Esophagus (tissue), 2 donors: ENCODE measurements around the gene RAMP1. TPM values are rescaled to one million over a fixed set of nuclear protein-coding genes. Genes with fewer than 3 reads are reported as not detected.
"Not testable (repeated sequence)": the region's sequence is repeated elsewhere in the genome, so short reads cannot be mapped to it uniquely, and the experiment has no call there.

ENCODE experiments used
- H3K27ac ChIP-seq, 2 donors: one replicate each; pipeline ENCODE4 v1.5.1; 2013; ENCODE audit warnings: low read depth in 2 of 2, mild to moderate bottlenecking in 2 of 2, inconsistent platforms in 1 of 2, low read length in 1 of 2, moderate library complexity in 1 of 2
- H3K27me3 ChIP-seq, 2 donors: one replicate each; pipeline ENCODE4 v1.6.1; 2013; ENCODE audit warnings: low read length in 2 of 2, control low read depth in 1 of 2, mild to moderate bottlenecking in 1 of 2; ENCODE audit not compliant: insufficient read depth in 2 of 2, control insufficient read depth in 1 of 2
- H3K36me3 ChIP-seq, 2 donors: one replicate each; pipeline ENCODE4 v1.6.1; 2013; ENCODE audit warnings: low read length in 1 of 2; ENCODE audit not compliant: control insufficient read depth in 2 of 2, insufficient read depth in 2 of 2
- H3K4me1 ChIP-seq, 2 donors: one replicate each; pipeline ENCODE4 v1.6.1; 2013; ENCODE audit warnings: low read length in 1 of 2; ENCODE audit not compliant: control insufficient read depth in 2 of 2, insufficient read depth in 2 of 2
- H3K4me3 ChIP-seq, 2 donors: one replicate each; pipeline ENCODE4 v1.5.1; 2013; ENCODE audit warnings: low read length in 2 of 2, mild to moderate bottlenecking in 2 of 2, low read depth in 1 of 2, moderate library complexity in 1 of 2
- H3K9me3 ChIP-seq, 2 donors: one replicate each; pipeline ENCODE4 v1.6.1; 2013; ENCODE audit warnings: mild to moderate bottlenecking in 2 of 2, low read depth in 1 of 2, low read length in 1 of 2, moderate library complexity in 1 of 2; ENCODE audit not compliant: control insufficient read depth in 2 of 2, insufficient read depth in 1 of 2
- WGBS, 2 donors: extraction: QIAGEN DNeasy Blood & Tissue Kit; methylation state at CpG; one replicate each; pipeline ENCODE4 v1.1.7; 2013; 5-methylcytosine and 5-hydroxymethylcytosine counted together
- polyA plus RNA-seq, 2 donors: library from polyadenylated mRNA; stranded (reverse); fragments of 200-250 nt; gene quantifications; one replicate each; pipeline ENCODE4 v1.2.3, GENCODE V29; 2013
- donor health status: healthy with polysubstance abuse.
- donor health status: Bipolar disorder and iron deficiency.

Gene RAMP1
- polyA plus RNA-seq, 2 donors, result 4.0 to 7.5 TPM

DNA sequence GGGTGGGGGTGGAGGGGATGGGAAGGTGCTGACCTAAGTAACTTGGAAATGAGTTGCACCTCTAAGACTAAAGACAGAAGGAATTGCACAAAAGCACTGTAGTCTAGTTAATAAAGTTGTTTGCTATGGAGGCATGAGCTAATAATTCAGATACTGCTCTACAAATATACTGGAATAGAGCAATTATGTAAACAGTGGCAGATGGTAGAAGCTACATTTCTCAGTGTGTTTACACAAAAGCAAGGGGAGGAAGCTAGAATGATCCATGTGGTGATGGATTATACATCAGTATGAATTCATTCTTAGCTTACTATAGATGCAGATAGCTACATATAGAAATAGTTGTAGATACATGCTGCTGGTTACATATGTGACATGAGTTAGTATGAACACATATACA lies 79.8 kb downstream of the RAMP1 start:
- Histone ChIP-seq H3K27me3 (no peaks in the 10 kb centered on the region), H3K27ac (no peak overlapping the region), H3K36me3 (no peaks in the 10 kb centered on the region), H3K4me3 (no peak overlapping the region), H3K9me3 (peaks cover 0 to 3% of the 10 kb centered on the region in 2 donors), H3K4me1 (peaks cover 0 to 2% of the 10 kb centered on the region in 2 donors)

DNA sequence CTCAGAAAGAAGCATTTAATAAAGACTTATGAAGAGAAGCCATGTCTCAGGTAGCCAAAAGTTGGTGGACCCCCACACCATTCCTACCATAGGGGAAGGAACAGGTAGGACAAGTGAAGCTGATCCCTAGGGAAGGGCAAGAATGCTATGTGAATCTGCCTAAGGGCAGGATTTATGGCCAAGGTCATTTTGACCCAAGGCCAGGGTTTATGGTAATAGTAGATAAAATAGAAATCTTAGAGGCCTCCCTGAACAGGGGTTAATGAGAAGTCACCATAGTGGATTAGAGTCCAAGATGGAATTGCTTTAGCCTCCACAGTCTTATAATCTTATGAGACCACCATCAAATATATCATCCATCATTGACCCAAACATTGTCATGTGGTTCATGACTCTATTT lies 81.4 kb downstream of the RAMP1 start:
- Histone ChIP-seq H3K4me3 (no peak overlapping the region), H3K27me3 (no peaks in the 10 kb centered on the region), H3K4me1 (peaks cover 0 to 2% of the 10 kb centered on the region in 2 donors), H3K27ac (no peak overlapping the region), H3K36me3 (no peaks in the 10 kb centered on the region), H3K9me3 (peaks cover 4 to 8% of the 10 kb centered on the region in 2 donors)

DNA sequence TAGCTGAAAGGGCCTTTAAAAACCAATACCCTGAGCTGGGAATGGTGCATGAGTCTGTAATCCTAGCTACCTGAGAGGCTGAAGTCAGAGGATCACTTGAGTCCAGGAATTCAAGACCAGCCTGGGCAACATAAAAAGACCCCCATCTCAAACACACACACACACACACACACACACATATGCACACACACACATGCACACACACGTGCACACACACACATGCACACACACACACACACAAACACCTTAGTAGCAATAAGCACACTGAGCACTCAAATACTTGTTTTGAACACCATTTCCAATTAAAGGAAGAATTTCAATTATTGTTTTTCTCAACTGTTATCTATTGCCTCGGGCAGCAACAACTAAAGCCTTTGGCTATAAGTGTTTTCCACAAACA lies 81.8 kb downstream of the RAMP1 start:
- H3K9me3 ChIP-seq, result peaks cover 4 to 8% of the 10 kb centered on the region in 2 donors
- H3K36me3 ChIP-seq, result no peaks in the 10 kb centered on the region
- H3K4me3 ChIP-seq, result no peak overlapping the region
- H3K4me1 ChIP-seq, result no peaks in the 10 kb centered on the region
- no peaks in the 10 kb centered on the region for H3K27me3 ChIP-seq
- WGBS, 2 donors, result 58 to 94% methylated on average over 2 of the region's 2 CpGs
- H3K27ac ChIP-seq, result no peak overlapping the region

DNA sequence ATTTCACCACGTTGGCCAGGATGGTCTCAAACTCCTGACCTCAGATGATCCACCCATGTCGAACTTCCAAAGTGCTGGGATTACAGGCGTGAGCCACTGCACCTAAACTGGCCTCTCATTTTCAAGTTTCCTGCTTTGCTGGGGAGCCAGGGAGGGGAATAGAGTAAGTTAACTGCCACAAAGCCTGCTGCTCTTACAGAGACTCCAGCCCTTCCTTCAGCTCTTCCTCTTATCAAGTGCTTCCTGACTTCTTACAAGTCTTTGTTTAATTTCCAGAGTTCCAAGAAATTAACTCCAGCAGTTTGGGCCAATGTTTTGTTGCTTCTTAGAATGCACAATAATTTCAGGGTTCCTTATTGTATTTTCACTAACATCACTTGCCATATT lies 83.1 kb downstream of the RAMP1 start:
- H3K27ac ChIP-seq, result no peak overlapping the region
- H3K4me3 ChIP-seq, result no peak overlapping the region
- H3K9me3 ChIP-seq, result peaks cover 4 to 8% of the 10 kb centered on the region in 2 donors
- WGBS, 2 donors, result 74 to 75% methylated on average over 3 of the region's 3 CpGs
- H3K4me1 ChIP-seq, result no peaks in the 10 kb centered on the region
- H3K36me3 ChIP-seq, result no peaks in the 10 kb centered on the region
- no peaks in the 10 kb centered on the region for H3K27me3 ChIP-seq

DNA sequence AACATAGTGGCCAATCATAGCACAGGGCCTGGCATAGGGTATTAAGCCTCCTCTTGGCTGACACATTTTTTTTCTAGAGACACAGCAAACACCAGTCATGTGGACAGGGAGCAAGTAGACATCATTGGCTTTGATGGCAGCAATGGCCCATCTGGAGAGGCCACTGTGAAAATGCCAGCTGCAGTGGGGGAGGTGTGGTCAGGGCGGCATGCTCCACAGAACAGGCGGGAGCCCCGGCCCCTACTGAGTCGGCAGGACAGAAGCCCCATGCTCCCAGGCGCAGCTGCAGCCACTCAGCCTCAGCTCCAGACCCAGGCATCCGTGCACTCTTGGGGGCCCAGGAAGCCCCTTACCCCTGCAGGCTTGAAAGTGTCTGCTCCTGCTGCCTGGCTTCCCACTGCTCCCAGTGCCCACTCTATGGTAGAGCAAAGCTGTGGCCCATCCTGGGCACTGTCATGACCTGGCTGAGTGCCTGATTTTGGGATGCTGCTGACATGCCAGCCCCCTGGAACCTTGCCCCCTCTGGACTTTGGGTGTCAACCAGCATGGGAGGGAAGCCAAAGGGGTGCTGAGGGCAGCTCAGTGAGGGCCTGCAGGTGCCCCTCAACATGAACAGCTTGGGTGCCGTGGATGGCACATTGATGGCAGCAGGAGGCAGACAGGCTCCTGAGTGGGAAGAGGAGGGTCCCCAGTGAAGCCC lies 84.1 kb downstream of the RAMP1 start:
- Histone ChIP-seq H3K27ac (no peak overlapping the region), H3K4me1 (no peaks in the 10 kb centered on the region), H3K27me3 (no peaks in the 10 kb centered on the region), H3K36me3 (no peaks in the 10 kb centered on the region), H3K4me3 (no peak overlapping the region), H3K9me3 (peaks cover 4 to 8% of the 10 kb centered on the region in 2 donors)
- WGBS, 2 donors, result 82 to 92% methylated on average over 7 of the region's 7 CpGs

DNA sequence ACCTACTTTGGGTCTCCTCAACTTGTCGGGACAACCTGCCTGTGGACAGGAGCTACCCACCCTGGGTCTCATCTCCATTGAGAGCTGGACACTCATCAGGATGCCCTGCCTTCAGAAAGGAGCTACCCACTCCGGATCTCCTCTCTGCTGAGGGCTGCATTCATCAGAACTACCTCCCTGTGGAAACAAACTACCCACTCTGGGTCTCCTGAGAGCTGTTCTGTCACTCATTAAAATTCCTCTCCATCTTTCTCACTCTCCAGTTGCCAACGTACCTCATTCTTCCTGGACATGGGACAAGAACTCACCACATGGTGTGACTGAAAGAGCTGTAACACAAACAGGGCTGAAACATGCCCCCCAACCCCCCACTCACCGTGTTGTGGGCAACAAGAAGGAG lies 84.9 kb downstream of the RAMP1 start:
- Histone ChIP-seq H3K36me3 (no peaks in the 10 kb centered on the region), H3K4me3 (no peak overlapping the region), H3K27me3 (no peaks in the 10 kb centered on the region), H3K9me3 (peaks cover 4 to 8% of the 10 kb centered on the region in 2 donors), H3K27ac (no peak overlapping the region), H3K4me1 (no peaks in the 10 kb centered on the region)
- WGBS, 2 donors, result 82 to 87% methylated on average over 4 of the region's 4 CpGs

DNA sequence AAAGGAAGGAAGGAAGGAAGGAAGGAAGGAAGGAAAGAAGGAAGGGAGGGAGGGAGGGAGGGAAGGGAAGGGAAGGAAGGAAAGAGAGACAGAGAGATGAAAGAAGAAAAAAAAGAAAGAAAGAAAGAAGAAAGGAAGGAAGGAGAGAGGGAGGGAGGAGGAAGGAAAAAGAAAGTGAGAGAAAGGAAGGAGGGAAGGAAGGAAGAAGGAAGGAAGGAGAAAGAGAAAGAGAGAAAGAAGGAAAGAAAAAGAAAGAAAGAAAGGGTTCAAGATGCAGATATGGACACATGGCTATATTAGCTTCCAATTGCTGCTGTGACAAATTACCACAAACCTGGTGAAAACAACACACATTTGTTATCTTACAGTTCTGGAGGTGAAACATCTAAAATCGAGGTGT lies 87.0 kb downstream of the RAMP1 start:
- H3K36me3 ChIP-seq, result no peaks in the 10 kb centered on the region
- no peak overlapping the region for H3K27ac ChIP-seq
- 64 to 85% methylated on average over 1 of the region's 1 CpG for WGBS, 2 donors
- no peaks in the 10 kb centered on the region for H3K4me1 ChIP-seq
- H3K4me3 ChIP-seq, result no peak overlapping the region
- H3K9me3 ChIP-seq, result peaks cover 4 to 8% of the 10 kb centered on the region in 2 donors
- no peaks in the 10 kb centered on the region for H3K27me3 ChIP-seq

DNA sequence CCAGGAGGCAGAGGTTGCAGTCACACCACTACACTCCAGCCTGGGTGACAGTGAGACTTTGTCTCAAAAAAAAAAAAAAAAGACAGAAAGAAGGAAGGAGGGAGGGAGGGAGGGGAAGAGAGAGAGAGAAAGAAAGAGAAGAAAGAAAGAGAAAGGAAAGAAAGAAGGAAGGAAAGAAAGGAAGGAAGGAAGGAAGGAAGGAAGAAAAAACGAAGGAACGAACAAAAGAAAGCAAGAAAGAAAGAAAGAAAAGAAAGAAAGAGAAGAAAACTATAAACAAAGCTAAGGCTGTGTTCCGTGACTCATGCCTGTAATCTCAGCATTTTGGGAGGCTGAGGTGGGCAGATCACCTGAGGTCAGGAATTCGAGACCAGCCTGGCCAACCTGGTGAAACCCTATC lies 91.9 kb downstream of the RAMP1 start:
- not testable (repeated sequence) for H3K27me3 ChIP-seq, H3K36me3 ChIP-seq, H3K4me3 ChIP-seq, H3K27ac ChIP-seq, H3K9me3 ChIP-seq, H3K4me1 ChIP-seq
- WGBS, 2 donors, result 82 to 85% methylated on average over 4 of the region's 4 CpGs

DNA sequence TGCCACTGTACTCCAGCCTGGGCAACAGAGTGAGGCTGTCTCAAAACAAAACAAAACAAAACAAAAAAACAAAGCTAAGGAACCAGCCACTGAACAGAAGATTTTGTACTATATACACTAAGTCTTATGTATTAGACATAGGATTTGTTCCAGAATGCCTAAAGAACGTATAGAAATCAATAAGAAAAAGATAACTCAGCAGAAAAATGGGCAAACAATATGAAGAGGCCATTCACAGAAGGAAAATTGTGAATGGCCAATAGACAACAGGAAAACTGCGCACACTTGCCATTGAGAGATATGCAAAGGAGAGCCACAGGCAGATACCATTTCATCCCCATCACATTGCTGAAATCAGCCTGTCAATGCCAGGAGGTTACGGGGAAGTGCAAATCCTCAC lies 92.5 kb downstream of the RAMP1 start:
- 79 to 85% methylated on average over 3 of the region's 3 CpGs for WGBS, 2 donors
- peaks cover 4 to 5% of the 10 kb centered on the region in 2 donors for H3K4me1 ChIP-seq
- no peaks in the 10 kb centered on the region for H3K9me3 ChIP-seq
- H3K36me3 ChIP-seq, result no peaks in the 10 kb centered on the region
- H3K27me3 ChIP-seq, result peaks cover 0 to 5% of the 10 kb centered on the region in 2 donors
- no peak overlapping the region for H3K4me3 ChIP-seq
- H3K27ac ChIP-seq, result no peak overlapping the region

DNA sequence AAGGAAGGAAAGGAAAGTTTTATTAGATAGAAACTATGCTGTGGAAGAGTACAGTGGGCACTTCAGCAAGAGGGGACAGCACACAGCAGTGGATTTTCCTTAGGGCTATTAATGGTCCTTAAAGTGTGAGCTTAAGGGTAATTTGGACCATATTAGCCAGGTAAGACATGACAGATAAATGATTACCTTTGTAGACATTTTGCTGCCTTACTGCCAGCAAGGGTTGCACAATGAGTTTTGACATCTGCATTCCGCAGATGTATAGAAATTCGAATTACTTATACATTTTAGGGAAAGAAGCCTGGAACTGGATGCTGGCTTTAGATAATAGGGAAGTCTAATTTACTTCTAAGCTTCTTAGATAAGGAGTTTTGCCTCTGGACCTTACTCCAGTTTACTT lies 93.4 kb downstream of the RAMP1 start:
- no peaks in the 10 kb centered on the region for H3K9me3 ChIP-seq
- H3K4me1 ChIP-seq, result peaks cover 4 to 5% of the 10 kb centered on the region in 2 donors
- no peak overlapping the region for H3K4me3 ChIP-seq
- no peaks in the 10 kb centered on the region for H3K36me3 ChIP-seq
- peaks cover 0 to 5% of the 10 kb centered on the region in 2 donors for H3K27me3 ChIP-seq
- 77 to 80% methylated on average over 2 of the region's 2 CpGs for WGBS, 2 donors
- H3K27ac ChIP-seq, result no peak overlapping the region
